ENCODE measurements around the gene BRIP1.

BRIP1 gene

GRCh38 chr17:61872099-61872498 lies 8.8 kb upstream of the BRIP1 start:
- no peak for ATAC-seq
- TF ChIP-seq CREB5 (CRISPR knock-in tag; IDR thresholded peaks at IDR 0.05; ENCODE audit: low read depth) (no peak), ISL1 (CRISPR knock-in tag; IDR thresholded peaks at IDR 0.05) (no peak), TSHZ2 (CRISPR knock-in tag; IDR thresholded peaks at IDR 0.05) (no peak), ESRRG (CRISPR knock-in tag; IDR thresholded peaks at IDR 0.05) (no peak), OSR1 (CRISPR knock-in tag; IDR thresholded peaks at IDR 0.05) (no peak), TOX (CRISPR knock-in tag; IDR thresholded peaks at IDR 0.05; ENCODE audit: borderline replicate concordance) (no peak), SNAI2 (CRISPR knock-in tag; IDR thresholded peaks at IDR 0.05) (no peak), TCF4 (CRISPR knock-in tag; IDR thresholded peaks at IDR 0.05; ENCODE audit: borderline replicate concordance) (no peak), RARB (CRISPR knock-in tag; IDR thresholded peaks at IDR 0.05) (no peak), POU6F1 (CRISPR knock-in tag; IDR thresholded peaks at IDR 0.05; ENCODE audit: borderline replicate concordance, low read depth) (no peak), PPARA (CRISPR knock-in tag; IDR thresholded peaks at IDR 0.05; ENCODE audit: borderline replicate concordance) (no peak), BACH2 (CRISPR knock-in tag; IDR thresholded peaks at IDR 0.05; ENCODE audit: borderline replicate concordance) (no peak), ZFP3 (CRISPR knock-in tag; IDR thresholded peaks at IDR 0.05) (no peak), CSDC2 (CRISPR knock-in tag; IDR thresholded peaks at IDR 0.05) (no peak), ZC3H10 (CRISPR knock-in tag; IDR thresholded peaks at IDR 0.05) (no peak), GLIS3 (CRISPR knock-in tag; IDR thresholded peaks at IDR 0.05) (no peak), ARNTL (CRISPR knock-in tag; IDR thresholded peaks at IDR 0.05; ENCODE audit: borderline replicate concordance, low read depth) (no peak), ZFP30 (CRISPR knock-in tag; IDR thresholded peaks at IDR 0.05) (no peak), ZNF70 (CRISPR knock-in tag; IDR thresholded peaks at IDR 0.05) (no peak)

DNA sequence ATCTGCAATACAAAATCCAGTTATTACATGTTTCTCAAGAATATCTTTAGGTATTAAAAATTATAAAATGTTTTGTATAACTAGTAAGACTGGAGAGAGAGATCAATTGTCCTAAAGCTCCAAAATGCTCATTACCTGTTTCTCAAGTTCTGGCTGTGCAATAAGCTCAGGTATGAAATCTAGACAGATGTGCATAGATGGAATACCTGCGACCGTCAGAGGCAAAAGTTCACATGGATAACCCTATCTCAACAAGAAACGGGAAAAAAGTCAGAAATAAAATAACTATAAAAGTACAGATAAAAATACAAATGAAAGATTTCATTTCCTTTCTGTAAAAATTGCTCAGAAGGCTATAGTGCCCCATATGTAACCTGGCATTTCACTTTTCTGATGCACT lies 5.8 kb upstream of the BRIP1 start:
- ATAC-seq = no peak
- no peak for TF ChIP-seq CSDC2 (CRISPR knock-in tag; IDR thresholded peaks at IDR 0.05)
- no peak for TF ChIP-seq ESRRG (CRISPR knock-in tag; IDR thresholded peaks at IDR 0.05)
- no peak for TF ChIP-seq BACH2 (CRISPR knock-in tag; IDR thresholded peaks at IDR 0.05; ENCODE audit: borderline replicate concordance)
- no peak for TF ChIP-seq ARNTL (CRISPR knock-in tag; IDR thresholded peaks at IDR 0.05; ENCODE audit: borderline replicate concordance, low read depth)
- no peak for TF ChIP-seq POU6F1 (CRISPR knock-in tag; IDR thresholded peaks at IDR 0.05; ENCODE audit: borderline replicate concordance, low read depth)
- TF ChIP-seq ZNF8 (CRISPR knock-in tag; IDR thresholded peaks at IDR 0.05) = no peak
- no peak for TF ChIP-seq ZNF565 (CRISPR knock-in tag; conservative IDR thresholded peaks at IDR 0.05; ENCODE audit: low read depth)

GRCh38 chr17:61868074-61868473 lies 4.7 kb upstream of the BRIP1 start:
- TF ChIP-seq TSHZ2 (CRISPR knock-in tag; IDR thresholded peaks at IDR 0.05) (no peak), OSR1 (CRISPR knock-in tag; IDR thresholded peaks at IDR 0.05) (no peak), ISL1 (CRISPR knock-in tag; IDR thresholded peaks at IDR 0.05) (no peak), CSRNP3 (CRISPR knock-in tag; IDR thresholded peaks at IDR 0.05) (no peak), PATZ1 (CRISPR knock-in tag; IDR thresholded peaks at IDR 0.05; ENCODE audit: borderline replicate concordance) (no peak)
- no peak for ATAC-seq

Data from SK-N-SH treated with all-trans-retinoic acid at 6 μM for 48 hours (cell line).